ENCODE data around the gene PKMYT1. TPM values are rescaled to one million over a fixed set of nuclear protein-coding genes. Genes with fewer than 3 reads are reported as not detected.

Gene PKMYT1
- total and polyA plus RNA-seq, 3 donors from 2014 or later: 76.4 to 146 (median 119) TPM

DNA sequence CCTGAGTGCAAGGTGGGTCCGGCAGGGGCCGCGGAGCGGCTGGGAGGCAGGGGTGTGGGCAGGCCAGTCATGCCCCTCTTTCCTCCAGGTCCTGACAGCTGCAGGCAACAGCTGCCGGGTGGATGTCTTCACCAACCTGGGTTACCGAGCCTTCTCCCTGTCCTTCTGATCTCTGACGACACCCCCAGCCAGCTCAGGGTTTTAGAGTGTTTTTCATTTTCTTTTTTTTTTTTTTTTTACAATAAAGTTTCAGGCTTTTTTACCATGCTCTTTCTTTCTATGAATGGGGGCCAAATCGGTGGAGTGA is 47.2 kb upstream of the PKMYT1 start:
- no peaks in the 10 kb centered on the region for H3K9me3 ChIP-seq
- H3K27ac ChIP-seq: no peak overlapping the region
- peaks cover 12% of the 10 kb centered on the region for H3K4me1 ChIP-seq
- H3K27me3 ChIP-seq: no peaks in the 10 kb centered on the region
- TF ChIP-seq, protein P1, sequence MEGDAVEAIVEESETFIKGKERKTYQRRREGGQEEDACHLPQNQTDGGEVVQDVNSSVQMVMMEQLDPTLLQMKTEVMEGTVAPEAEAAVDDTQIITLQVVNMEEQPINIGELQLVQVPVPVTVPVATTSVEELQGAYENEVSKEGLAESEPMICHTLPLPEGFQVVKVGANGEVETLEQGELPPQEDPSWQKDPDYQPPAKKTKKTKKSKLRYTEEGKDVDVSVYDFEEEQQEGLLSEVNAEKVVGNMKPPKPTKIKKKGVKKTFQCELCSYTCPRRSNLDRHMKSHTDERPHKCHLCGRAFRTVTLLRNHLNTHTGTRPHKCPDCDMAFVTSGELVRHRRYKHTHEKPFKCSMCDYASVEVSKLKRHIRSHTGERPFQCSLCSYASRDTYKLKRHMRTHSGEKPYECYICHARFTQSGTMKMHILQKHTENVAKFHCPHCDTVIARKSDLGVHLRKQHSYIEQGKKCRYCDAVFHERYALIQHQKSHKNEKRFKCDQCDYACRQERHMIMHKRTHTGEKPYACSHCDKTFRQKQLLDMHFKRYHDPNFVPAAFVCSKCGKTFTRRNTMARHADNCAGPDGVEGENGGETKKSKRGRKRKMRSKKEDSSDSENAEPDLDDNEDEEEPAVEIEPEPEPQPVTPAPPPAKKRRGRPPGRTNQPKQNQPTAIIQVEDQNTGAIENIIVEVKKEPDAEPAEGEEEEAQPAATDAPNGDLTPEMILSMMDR (IDR thresholded peaks at IDR 0.05): no peak
- TF ChIP-seq POLR2A (IDR thresholded peaks at IDR 0.05): no peak
- H3K4me3 ChIP-seq: no peak overlapping the region
- no peak for DNase-seq
- 81 to 86% methylated on average over 8 of the region's 8 CpGs for WGBS, 2 donors
- no peaks in the 10 kb centered on the region for H3K36me3 ChIP-seq (ENCODE audit: low read depth, missing control alignments)
- intact Hi-C loops (cut with DNase I; ENCODE audit: low total_unique reads): no loop called here

DNA sequence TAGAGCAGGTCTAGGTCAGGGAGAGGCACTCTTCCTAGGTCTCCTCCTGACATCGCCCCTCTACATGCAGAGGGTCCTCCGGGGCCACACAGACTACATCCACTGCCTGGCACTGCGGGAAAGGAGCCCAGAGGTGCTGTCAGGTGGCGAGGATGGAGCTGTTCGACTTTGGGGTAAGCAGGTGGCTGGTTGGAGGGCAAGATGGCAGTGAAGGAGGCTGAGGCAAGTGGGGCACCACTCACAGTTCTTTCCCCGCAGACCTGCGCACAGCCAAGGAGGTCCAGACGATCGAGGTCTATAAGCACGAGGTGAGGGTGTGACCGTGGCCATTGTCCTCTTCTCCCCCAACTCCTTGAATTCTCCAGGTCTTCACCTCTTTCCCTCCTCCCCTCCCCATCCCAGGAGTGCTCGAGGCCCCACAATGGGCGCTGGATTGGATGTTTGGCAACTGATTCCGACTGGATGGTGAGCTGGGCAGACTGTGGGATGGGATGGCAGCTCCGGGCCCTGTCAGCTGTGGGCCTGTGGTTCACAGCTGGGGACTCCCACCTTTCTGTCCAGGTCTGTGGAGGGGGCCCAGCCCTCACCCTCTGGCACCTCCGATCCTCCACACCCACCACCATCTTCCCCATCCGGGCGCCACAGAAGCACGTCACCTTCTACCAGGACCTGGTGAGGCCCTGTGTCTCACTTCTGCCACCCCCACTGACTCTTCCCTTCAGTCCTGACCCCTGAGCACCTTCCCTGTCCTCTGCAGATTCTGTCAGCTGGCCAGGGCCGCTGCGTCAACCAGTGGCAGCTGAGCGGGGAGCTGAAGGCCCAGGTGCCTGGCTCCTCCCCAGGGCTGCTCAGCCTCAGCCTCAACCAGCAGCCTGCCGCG is 46.6 kb upstream of the PKMYT1 start:
- Histone ChIP-seq H3K36me3 (ENCODE audit: low read depth, missing control alignments) (no peaks in the 10 kb centered on the region), H3K4me3 (no peak overlapping the region), H3K9me3 (no peaks in the 10 kb centered on the region), H3K27me3 (no peaks in the 10 kb centered on the region), H3K4me1 (peaks cover 18% of the 10 kb centered on the region), H3K27ac (no peak overlapping the region)
- intact Hi-C loops (cut with DNase I; ENCODE audit: low total_unique reads): no loop called here
- TF ChIP-seq POLR2A (IDR thresholded peaks at IDR 0.05): no peak
- TF ChIP-seq, protein P1 (IDR thresholded peaks at IDR 0.05): no peak
- DNase-seq: no peak
- WGBS, 2 donors: 90 to 94% methylated on average over 24 of the region's 24 CpGs

DNA sequence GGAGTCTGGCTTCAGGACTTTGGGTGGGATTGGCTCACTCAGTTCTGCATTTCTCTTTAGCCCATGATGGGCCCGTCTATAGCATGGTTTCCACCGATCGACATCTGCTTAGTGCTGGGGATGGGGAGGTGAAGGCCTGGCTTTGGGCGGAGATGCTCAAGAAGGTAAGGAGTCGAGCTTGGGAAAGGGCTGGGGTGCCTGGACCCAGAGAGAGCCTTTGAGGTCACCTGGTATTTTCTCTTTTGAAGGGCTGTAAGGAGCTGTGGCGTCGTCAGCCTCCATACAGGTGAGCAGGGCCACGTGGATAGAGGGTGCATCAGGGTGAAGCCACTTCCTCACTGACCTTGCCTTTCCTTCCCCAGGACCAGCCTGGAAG is 45.7 kb upstream of the PKMYT1 start:
- Histone ChIP-seq H3K36me3 (ENCODE audit: low read depth, missing control alignments) (no peaks in the 10 kb centered on the region), H3K27me3 (no peaks in the 10 kb centered on the region), H3K4me3 (no peak overlapping the region), H3K27ac (no peak overlapping the region), H3K9me3 (no peaks in the 10 kb centered on the region), H3K4me1 (peaks cover 25% of the 10 kb centered on the region)
- TF ChIP-seq POLR2A (IDR thresholded peaks at IDR 0.05): no peak
- TF ChIP-seq, protein P1 (IDR thresholded peaks at IDR 0.05): no peak
- WGBS, 2 donors: 95 to 96% methylated on average over 8 of the region's 8 CpGs
- DNase-seq: no peak
- intact Hi-C loops (cut with DNase I; ENCODE audit: low total_unique reads): no loop called here

DNA sequence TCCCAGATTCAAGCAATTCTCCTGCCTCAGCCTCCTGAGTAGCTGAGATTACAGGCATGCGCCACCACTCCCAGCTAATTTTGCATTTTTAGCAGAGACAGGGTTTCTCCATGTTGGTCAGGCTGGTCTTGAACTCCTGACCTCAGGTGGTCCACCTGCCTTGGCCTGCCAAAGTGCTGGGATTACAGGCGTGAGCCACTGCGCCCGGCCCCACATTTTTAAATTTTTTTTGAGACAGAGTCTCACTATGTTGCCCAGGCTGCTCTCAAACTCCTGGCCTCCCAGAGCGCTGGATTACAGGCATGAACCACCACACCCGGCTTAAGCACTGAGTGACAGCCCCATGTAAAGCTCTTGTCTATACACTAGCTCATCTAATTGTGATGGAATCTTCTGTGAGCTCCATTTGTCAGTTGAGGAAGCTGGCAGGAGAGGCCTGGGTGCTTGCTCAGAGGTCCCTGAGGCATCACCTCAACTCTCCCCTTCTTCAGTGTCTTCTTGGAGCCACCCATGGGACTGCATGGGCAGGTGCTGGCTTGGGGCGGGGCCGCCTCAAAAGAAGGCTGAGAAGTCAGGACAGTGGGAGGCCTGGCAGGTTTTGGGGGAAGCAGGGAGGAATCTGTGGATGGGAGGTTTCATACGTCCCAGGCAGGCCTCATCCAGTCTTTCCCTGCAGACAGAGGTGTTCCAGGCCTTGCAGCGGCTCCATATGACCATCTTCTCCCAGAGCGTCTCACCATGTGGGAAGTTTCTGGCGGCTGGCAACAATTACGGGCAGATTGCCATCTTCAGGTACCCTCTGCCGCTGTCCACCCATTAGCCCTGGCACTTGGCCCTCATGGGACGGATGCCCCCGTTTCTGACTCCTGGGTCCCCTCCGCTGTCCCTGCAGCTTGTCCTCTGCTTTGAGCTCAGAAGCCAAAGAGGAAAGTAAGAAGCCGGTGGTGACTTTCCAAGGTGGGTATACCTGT is 45.1 kb upstream of the PKMYT1 start:
- no peak for DNase-seq
- Histone ChIP-seq H3K9me3 (no peaks in the 10 kb centered on the region), H3K27me3 (no peaks in the 10 kb centered on the region), H3K36me3 (ENCODE audit: low read depth, missing control alignments) (no peaks in the 10 kb centered on the region), H3K27ac (no peak overlapping the region), H3K4me3 (no peak overlapping the region), H3K4me1 (peaks cover 28% of the 10 kb centered on the region)
- TF ChIP-seq, protein P1 (IDR thresholded peaks at IDR 0.05): no peak
- TF ChIP-seq POLR2A (IDR thresholded peaks at IDR 0.05): no peak
- 88 to 94% methylated on average over 18 of the region's 18 CpGs for WGBS, 2 donors
- intact Hi-C loops (cut with DNase I; ENCODE audit: low total_unique reads): no loop called here

Data from testis (tissue), 3 donors.